ENCODE measurements around the gene NNAT.

NNAT gene

GRCh38 chr20:37503256-37503927 lies 17.7 kb upstream of the NNAT start:
- Histone ChIP-seq H3K36me3 (ENCODE audit: insufficient read depth, low read length) (0 out of 2 replicates have a peak, but pooled peaks cover 2% of the 10 kb centered on the region), H3K9me3 (ENCODE audit: insufficient read depth, low read depth, low read length) (no peaks in the 10 kb centered on the region), H3K9ac (ENCODE audit: low read depth, low read length) (no peak overlapping the region), H3K27me3 (ENCODE audit: insufficient read depth, low read length) (no peaks in the 10 kb centered on the region), H3K4me3 (ENCODE audit: low read length) (no peak overlapping the region), H3K27ac (ENCODE audit: low read depth, low read length) (no peak overlapping the region), H3K4me1 (ENCODE audit: insufficient read depth, low read length) (peaks cover 11% of the 10 kb centered on the region)
- WGBS, result 91% methylated on average over 3 of the region's 3 CpGs

GRCh38 chr20:37504404-37505096 lies 16.5 kb upstream of the NNAT start:
- H3K9me3 ChIP-seq (ENCODE audit: insufficient read depth, low read depth, low read length), result no peaks in the 10 kb centered on the region
- no peak overlapping the region for H3K27ac ChIP-seq (ENCODE audit: low read depth, low read length)

DNA sequence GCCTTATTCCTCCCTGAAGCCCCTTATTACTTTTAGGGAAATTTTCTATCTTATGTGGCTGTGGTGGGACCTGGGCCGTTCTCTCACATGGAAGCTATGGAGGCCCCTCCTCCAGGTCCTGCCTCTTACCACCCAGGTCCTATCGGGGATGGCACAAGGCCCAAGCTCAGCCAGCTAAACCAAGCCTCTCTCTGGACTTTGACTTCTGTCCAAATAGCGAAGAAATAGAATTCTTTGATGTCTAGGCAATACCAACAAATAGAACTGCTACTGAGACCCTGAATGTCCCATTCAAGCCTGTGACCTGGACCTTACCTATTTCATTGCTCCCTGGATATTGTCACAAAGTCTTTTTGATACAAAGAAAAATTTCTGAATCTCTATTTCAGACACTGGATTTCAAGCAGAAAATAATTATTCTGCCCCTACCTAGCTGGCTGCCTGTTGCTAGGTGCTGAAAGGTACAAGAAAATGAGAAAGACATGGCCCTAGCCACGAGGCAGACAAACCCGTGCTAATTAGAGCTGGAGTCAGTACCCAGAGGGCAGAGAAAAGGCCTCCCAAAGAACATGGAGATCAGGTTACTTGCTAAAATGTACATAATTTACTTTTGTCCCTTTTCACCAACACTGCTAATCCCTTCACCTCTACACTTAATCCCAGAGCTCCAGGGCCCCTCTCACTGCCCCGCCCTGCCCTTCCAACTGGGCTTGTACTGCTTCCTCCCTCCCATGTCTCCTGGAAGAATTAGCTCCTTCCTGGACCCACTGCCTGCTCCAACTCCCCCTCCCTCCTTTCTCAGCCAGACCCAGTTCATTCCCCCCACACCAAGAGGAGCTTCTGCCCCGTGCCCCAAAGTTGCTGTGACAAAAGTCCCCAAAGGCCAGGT lies 15.5 kb upstream of the NNAT start:
- H3K36me3 ChIP-seq (ENCODE audit: insufficient read depth, low read length), result peaks cover 13% of the 10 kb centered on the region
- 59% methylated on average over 7 of the region's 7 CpGs for WGBS
- H3K27me3 ChIP-seq (ENCODE audit: insufficient read depth, low read length), result no peaks in the 10 kb centered on the region
- no peak overlapping the region for H3K4me3 ChIP-seq (ENCODE audit: low read length)
- H3K9ac ChIP-seq (ENCODE audit: low read depth, low read length), result no peak overlapping the region
- no peak overlapping the region for H3K27ac ChIP-seq (ENCODE audit: low read depth, low read length)
- peaks cover 11% of the 10 kb centered on the region for H3K4me1 ChIP-seq (ENCODE audit: insufficient read depth, low read length)
- no peaks in the 10 kb centered on the region for H3K9me3 ChIP-seq (ENCODE audit: insufficient read depth, low read depth, low read length)

More at GRCh38 chr20:37504404-37505096, 16.5 kb upstream of the NNAT start:
- H3K27me3 ChIP-seq (ENCODE audit: insufficient read depth, low read length), result no peaks in the 10 kb centered on the region
- no peak overlapping the region for H3K9ac ChIP-seq (ENCODE audit: low read depth, low read length)
- H3K4me1 ChIP-seq (ENCODE audit: insufficient read depth, low read length), result peaks cover 11% of the 10 kb centered on the region
- H3K36me3 ChIP-seq (ENCODE audit: insufficient read depth, low read length), result peaks cover 13% of the 10 kb centered on the region
- 64% methylated on average over 3 of the region's 3 CpGs for WGBS
- H3K4me3 ChIP-seq (ENCODE audit: low read length), result no peak overlapping the region

- peaks cover 11% of the 10 kb centered on the region for H3K4me1 ChIP-seq (ENCODE audit: insufficient read depth, low read length)
- H3K27ac ChIP-seq (ENCODE audit: low read depth, low read length), result no peak overlapping the region
- H3K9ac ChIP-seq (ENCODE audit: low read depth, low read length), result no peak overlapping the region
- 81% methylated on average over 4 of the region's 4 CpGs for WGBS
- peaks cover 19% of the 10 kb centered on the region for H3K36me3 ChIP-seq (ENCODE audit: insufficient read depth, low read length)
- no peak overlapping the region for H3K4me3 ChIP-seq (ENCODE audit: low read length)
- H3K9me3 ChIP-seq (ENCODE audit: insufficient read depth, low read depth, low read length), result no peaks in the 10 kb centered on the region
- H3K27me3 ChIP-seq (ENCODE audit: insufficient read depth, low read length), result no peaks in the 10 kb centered on the region
These were observed 14.8 kb upstream of the NNAT start for GRCh38 chr20:37506152-37506725.

GRCh38 chr20:37510226-37510625 lies 10.8 kb upstream of the NNAT start:
- Histone ChIP-seq H3K9me3 (ENCODE audit: insufficient read depth, low read depth, low read length) (no peaks in the 10 kb centered on the region), H3K27ac (ENCODE audit: low read depth, low read length) (no peak overlapping the region), H3K4me1 (ENCODE audit: insufficient read depth, low read length) (peaks cover 11% of the 10 kb centered on the region), H3K4me3 (ENCODE audit: low read length) (no peak overlapping the region), H3K9ac (ENCODE audit: low read depth, low read length) (no peak overlapping the region), H3K36me3 (ENCODE audit: insufficient read depth, low read length) (peaks cover 35% of the 10 kb centered on the region), H3K27me3 (ENCODE audit: insufficient read depth, low read length) (no peaks in the 10 kb centered on the region)
- 94% methylated on average over 5 of the region's 5 CpGs for WGBS

GRCh38 chr20:37511610-37512275 lies 9.3 kb upstream of the NNAT start:
- Histone ChIP-seq H3K9ac (ENCODE audit: low read depth, low read length) (no peak overlapping the region), H3K4me3 (ENCODE audit: low read length) (no peak overlapping the region), H3K9me3 (ENCODE audit: insufficient read depth, low read depth, low read length) (no peaks in the 10 kb centered on the region), H3K36me3 (ENCODE audit: insufficient read depth, low read length) (peaks cover 36% of the 10 kb centered on the region), H3K27me3 (ENCODE audit: insufficient read depth, low read length) (no peaks in the 10 kb centered on the region), H3K27ac (ENCODE audit: low read depth, low read length) (no peak overlapping the region), H3K4me1 (ENCODE audit: insufficient read depth, low read length) (peaks cover 8% of the 10 kb centered on the region; the same call in 1 of the 2 replicates)
- WGBS, result 95% methylated on average over 6 of the region's 6 CpGs

DNA sequence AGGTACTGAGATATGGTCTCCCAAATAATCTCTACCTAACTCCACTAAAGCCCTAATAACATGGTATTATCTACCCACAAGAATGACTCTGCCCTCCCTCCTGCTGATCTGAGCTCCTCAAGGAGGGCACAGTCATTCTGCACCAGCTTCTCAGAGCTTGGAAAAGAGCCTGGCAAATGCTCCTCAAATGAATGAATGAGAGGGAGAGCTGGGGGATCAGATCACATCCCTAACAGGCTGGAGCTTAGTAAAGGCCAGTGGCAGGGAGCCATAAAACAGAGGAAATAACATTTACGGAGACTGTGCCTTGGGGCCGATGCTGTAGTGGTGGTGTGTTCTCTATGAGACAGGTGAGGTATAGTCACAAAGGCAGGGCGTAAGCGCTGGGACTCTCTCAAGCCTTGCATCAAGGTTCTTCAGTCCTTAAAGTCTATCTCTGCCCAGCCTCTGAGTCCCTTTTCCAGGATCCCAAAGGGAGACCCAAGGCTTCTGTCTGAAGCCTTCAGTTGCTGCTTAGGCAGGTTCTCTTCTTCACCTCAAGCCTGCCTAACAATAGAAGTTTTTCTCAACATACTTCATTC lies 7.2 kb upstream of the NNAT start:
- Histone ChIP-seq H3K4me1 (ENCODE audit: insufficient read depth, low read length) (peaks cover 25% of the 10 kb centered on the region; the same call in 1 of the 2 replicates), H3K36me3 (ENCODE audit: insufficient read depth, low read length) (peaks cover 43% of the 10 kb centered on the region), H3K27ac (ENCODE audit: low read depth, low read length) (no peak overlapping the region), H3K9me3 (ENCODE audit: insufficient read depth, low read depth, low read length) (no peaks in the 10 kb centered on the region), H3K9ac (ENCODE audit: low read depth, low read length) (no peak overlapping the region), H3K27me3 (ENCODE audit: insufficient read depth, low read length) (no peaks in the 10 kb centered on the region), H3K4me3 (ENCODE audit: low read length) (no peak overlapping the region)
- WGBS, result 93% methylated on average over 4 of the region's 4 CpGs

GRCh38 chr20:37515876-37516275 lies 5.2 kb upstream of the NNAT start:
- WGBS, result 88% methylated on average over 4 of the region's 4 CpGs
- H3K27me3 ChIP-seq (ENCODE audit: insufficient read depth, low read length), result no peaks in the 10 kb centered on the region
- no peaks in the 10 kb centered on the region for H3K9me3 ChIP-seq (ENCODE audit: insufficient read depth, low read depth, low read length)
- H3K4me3 ChIP-seq (ENCODE audit: low read length), result no peak overlapping the region
- H3K9ac ChIP-seq (ENCODE audit: low read depth, low read length), result no peak overlapping the region
- peaks cover 35% of the 10 kb centered on the region for H3K36me3 ChIP-seq (ENCODE audit: insufficient read depth, low read length)
- H3K27ac ChIP-seq (ENCODE audit: low read depth, low read length), result no peak overlapping the region
- peaks cover 33% of the 10 kb centered on the region; the same call in 1 of the 2 replicates for H3K4me1 ChIP-seq (ENCODE audit: insufficient read depth, low read length)

DNA sequence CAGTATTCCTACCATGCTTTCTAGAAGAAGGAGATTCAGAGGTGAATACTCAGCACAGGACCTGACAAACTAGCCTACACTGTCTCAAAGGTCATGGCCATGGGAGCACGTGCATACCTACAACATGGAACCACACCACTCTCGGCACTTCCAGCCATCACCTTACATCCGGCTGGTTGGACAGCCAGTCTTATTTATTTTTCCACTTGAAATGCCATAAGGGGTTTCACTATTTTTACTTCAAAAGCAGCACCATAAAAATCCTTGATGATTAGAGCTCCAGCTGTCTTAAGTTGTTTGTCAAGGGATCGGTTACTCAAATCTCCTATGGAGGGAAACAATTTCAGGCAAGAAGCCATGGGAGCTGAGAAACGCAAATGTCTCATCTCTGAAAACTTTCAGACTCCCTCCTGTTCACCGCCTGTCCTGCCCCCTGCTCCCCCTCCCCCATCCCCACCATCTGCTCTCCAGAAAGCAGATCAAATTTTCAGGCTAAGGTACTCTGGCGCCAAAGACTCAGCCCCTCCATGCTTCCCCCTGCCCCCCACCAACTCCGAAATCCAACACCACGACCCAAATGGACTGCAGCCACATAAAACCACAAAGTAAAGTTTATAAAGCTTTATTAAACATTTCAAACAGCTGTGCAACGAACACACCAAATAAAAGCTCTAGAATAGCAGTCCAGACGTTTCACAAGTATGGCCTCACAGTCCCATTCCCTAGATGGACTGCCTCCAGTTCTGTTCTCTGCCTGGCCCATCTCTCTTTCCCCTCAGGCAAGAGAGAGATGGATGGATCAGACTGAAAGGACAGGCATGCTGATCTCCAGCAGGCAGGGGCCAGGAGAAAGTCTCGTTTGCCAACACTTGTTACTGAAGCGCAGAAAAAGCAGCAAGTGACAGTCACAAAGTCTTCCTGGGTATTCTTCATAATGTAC lies 4.0 kb upstream of the NNAT start:
- no peaks in the 10 kb centered on the region for H3K9me3 ChIP-seq (ENCODE audit: insufficient read depth, low read depth, low read length)
- 80% methylated on average over 13 of the region's 13 CpGs for WGBS
- H3K27me3 ChIP-seq (ENCODE audit: insufficient read depth, low read length), result no peaks in the 10 kb centered on the region
- H3K27ac ChIP-seq (ENCODE audit: low read depth, low read length), result no peak overlapping the region
- H3K9ac ChIP-seq (ENCODE audit: low read depth, low read length), result no peak overlapping the region
- H3K4me3 ChIP-seq (ENCODE audit: low read length), result no peak overlapping the region
- H3K36me3 ChIP-seq (ENCODE audit: insufficient read depth, low read length), result peaks cover 29% of the 10 kb centered on the region
- peaks cover 33% of the 10 kb centered on the region; the same call in 1 of the 2 replicates for H3K4me1 ChIP-seq (ENCODE audit: insufficient read depth, low read length)

All from HUES64 (cell line).